ENCODE results near the gene MECR.
A peak's percentile ranks its signal among the peaks of the same experiment; 100 is the strongest.

Gene MECR

GRCh38 chr1:29210278-29211085, 20.3 kb downstream of the MECR start:
- Histone ChIP-seq H3K9ac (ENCODE audit: low read length) (peak overlapping the region; percentile 44), H3K4me3 (ENCODE audit: low read length) (peak overlapping the region; percentile 27), H3K27me3 (ENCODE audit: low read depth, low read length) (no peaks in the 10 kb centered on the region), H3K4me2 (ENCODE audit: low read length) (peak overlapping the region; percentile 75), H3K36me3 (replicated peaks; ENCODE audit: low read depth, low read length) (peaks cover 6% of the 10 kb centered on the region), H3K27ac (ENCODE audit: low read length) (peak overlapping the region; percentile 86), H3K79me2 (ENCODE audit: low read length) (no peaks in the 10 kb centered on the region), H3K9me3 (ENCODE audit: insufficient read depth, low read length) (no peaks in the 10 kb centered on the region), H3K4me1 (ENCODE audit: low read length) (peaks cover 17% of the 10 kb centered on the region), H2AFZ (ENCODE audit: low read depth, low read length) (no peak overlapping the region), H4K20me1 (ENCODE audit: insufficient read depth, low read length) (no peaks in the 10 kb centered on the region)
- TF ChIP-seq EZH2phosphoT487 (IDR thresholded peaks at IDR 0.05; ENCODE audit: low read depth), result no peak
- TF ChIP-seq CTCF (IDR thresholded peaks at IDR 0.05; ENCODE audit: low read depth, low read length), result no peak

GRCh38 chr1:29209173-29209572, 21.6 kb downstream of the MECR start:
- Histone ChIP-seq H3K4me2 (ENCODE audit: low read length) (no peak overlapping the region), H3K27ac (ENCODE audit: low read length) (no peak overlapping the region), H3K9me3 (ENCODE audit: insufficient read depth, low read length) (no peaks in the 10 kb centered on the region), H3K79me2 (ENCODE audit: low read length) (no peaks in the 10 kb centered on the region), H3K36me3 (replicated peaks; ENCODE audit: low read depth, low read length) (peaks cover 6% of the 10 kb centered on the region), H2AFZ (ENCODE audit: low read depth, low read length) (no peak overlapping the region), H3K27me3 (ENCODE audit: low read depth, low read length) (no peaks in the 10 kb centered on the region), H4K20me1 (ENCODE audit: insufficient read depth, low read length) (no peaks in the 10 kb centered on the region), H3K4me1 (ENCODE audit: low read length) (peaks cover 17% of the 10 kb centered on the region), H3K4me3 (ENCODE audit: low read length) (no peak overlapping the region), H3K9ac (ENCODE audit: low read length) (no peak overlapping the region)
- TF ChIP-seq CTCF (IDR thresholded peaks at IDR 0.05; ENCODE audit: low read depth, low read length) (no peak), EZH2phosphoT487 (IDR thresholded peaks at IDR 0.05; ENCODE audit: low read depth) (no peak)

- Histone ChIP-seq H3K27ac (ENCODE audit: low read length) (no peak overlapping the region), H3K4me2 (ENCODE audit: low read length) (no peak overlapping the region), H3K27me3 (ENCODE audit: low read depth, low read length) (no peaks in the 10 kb centered on the region), H3K9me3 (ENCODE audit: insufficient read depth, low read length) (no peaks in the 10 kb centered on the region), H3K79me2 (ENCODE audit: low read length) (no peaks in the 10 kb centered on the region), H4K20me1 (ENCODE audit: insufficient read depth, low read length) (no peaks in the 10 kb centered on the region), H3K36me3 (replicated peaks; ENCODE audit: low read depth, low read length) (peaks cover 6% of the 10 kb centered on the region), H3K9ac (ENCODE audit: low read length) (no peak overlapping the region), H2AFZ (ENCODE audit: low read depth, low read length) (no peak overlapping the region), H3K4me3 (ENCODE audit: low read length) (no peak overlapping the region), H3K4me1 (ENCODE audit: low read length) (peaks cover 17% of the 10 kb centered on the region)
- TF ChIP-seq EZH2phosphoT487 (IDR thresholded peaks at IDR 0.05; ENCODE audit: low read depth), result no peak
- TF ChIP-seq CTCF (IDR thresholded peaks at IDR 0.05; ENCODE audit: low read depth, low read length), result no peak
Measured at GRCh38 chr1:29208442-29208841, 22.3 kb downstream of the MECR start.

GRCh38 chr1:29202584-29203340, 28.0 kb downstream of the MECR start:
- Histone ChIP-seq H3K4me2 (ENCODE audit: low read length) (peak overlapping the region; percentile 14; the same call in 1 of the 2 replicates), H3K79me2 (ENCODE audit: low read length) (no peaks in the 10 kb centered on the region), H3K4me3 (ENCODE audit: low read length) (no peak overlapping the region), H3K27me3 (ENCODE audit: low read depth, low read length) (no peaks in the 10 kb centered on the region), H3K36me3 (replicated peaks; ENCODE audit: low read depth, low read length) (no peaks in the 10 kb centered on the region), H3K27ac (ENCODE audit: low read length) (no peak overlapping the region), H4K20me1 (ENCODE audit: insufficient read depth, low read length) (no peaks in the 10 kb centered on the region), H3K4me1 (ENCODE audit: low read length) (peaks cover 3% of the 10 kb centered on the region; the same call in 1 of the 2 replicates), H2AFZ (ENCODE audit: low read depth, low read length) (no peak overlapping the region), H3K9me3 (ENCODE audit: insufficient read depth, low read length) (no peaks in the 10 kb centered on the region), H3K9ac (ENCODE audit: low read length) (no peak overlapping the region)
- TF ChIP-seq EZH2phosphoT487 (IDR thresholded peaks at IDR 0.05; ENCODE audit: low read depth), result no peak
- TF ChIP-seq CTCF (IDR thresholded peaks at IDR 0.05; ENCODE audit: low read depth, low read length), result peak; percentile 83

Data from OCI-LY3 (cell line).